Measurements from ENCODE around the gene ANKRD11.

The ANKRD11 gene

DNA sequence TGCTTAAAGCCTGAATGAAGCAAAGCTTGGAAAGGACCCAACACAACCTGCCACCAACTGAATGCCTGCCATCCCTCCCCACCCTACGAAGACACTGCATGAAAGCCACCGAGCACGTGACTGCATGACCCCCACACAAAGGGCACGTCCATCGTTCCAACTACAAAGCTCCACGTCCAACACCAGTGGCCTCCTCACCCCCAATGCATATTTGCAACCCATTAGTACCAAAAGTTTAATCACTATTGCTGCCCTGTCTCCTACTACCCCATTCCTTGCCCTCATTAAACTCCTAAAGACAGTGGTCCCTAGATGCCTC, 43.4 kb downstream of the ANKRD11 start:
- H3K36me3 ChIP-seq (replicated peaks; ENCODE audit: insufficient read depth, low read length): no peaks in the 10 kb centered on the region
- H3K79me2 ChIP-seq (ENCODE audit: low read length): peaks cover 97% of the 10 kb centered on the region
- peaks cover 41% of the 10 kb centered on the region for H4K20me1 ChIP-seq (ENCODE audit: insufficient read depth, low read length)
- H3K9me3 ChIP-seq (replicated peaks; ENCODE audit: insufficient read depth, low read length): no peaks in the 10 kb centered on the region
- H3K4me2 ChIP-seq (ENCODE audit: low read depth, low read length): no peak overlapping the region
- no peak for TF ChIP-seq EZH2phosphoT487 (IDR thresholded peaks at IDR 0.05; ENCODE audit: low read length)
- TF ChIP-seq, protein P1, sequence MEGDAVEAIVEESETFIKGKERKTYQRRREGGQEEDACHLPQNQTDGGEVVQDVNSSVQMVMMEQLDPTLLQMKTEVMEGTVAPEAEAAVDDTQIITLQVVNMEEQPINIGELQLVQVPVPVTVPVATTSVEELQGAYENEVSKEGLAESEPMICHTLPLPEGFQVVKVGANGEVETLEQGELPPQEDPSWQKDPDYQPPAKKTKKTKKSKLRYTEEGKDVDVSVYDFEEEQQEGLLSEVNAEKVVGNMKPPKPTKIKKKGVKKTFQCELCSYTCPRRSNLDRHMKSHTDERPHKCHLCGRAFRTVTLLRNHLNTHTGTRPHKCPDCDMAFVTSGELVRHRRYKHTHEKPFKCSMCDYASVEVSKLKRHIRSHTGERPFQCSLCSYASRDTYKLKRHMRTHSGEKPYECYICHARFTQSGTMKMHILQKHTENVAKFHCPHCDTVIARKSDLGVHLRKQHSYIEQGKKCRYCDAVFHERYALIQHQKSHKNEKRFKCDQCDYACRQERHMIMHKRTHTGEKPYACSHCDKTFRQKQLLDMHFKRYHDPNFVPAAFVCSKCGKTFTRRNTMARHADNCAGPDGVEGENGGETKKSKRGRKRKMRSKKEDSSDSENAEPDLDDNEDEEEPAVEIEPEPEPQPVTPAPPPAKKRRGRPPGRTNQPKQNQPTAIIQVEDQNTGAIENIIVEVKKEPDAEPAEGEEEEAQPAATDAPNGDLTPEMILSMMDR (IDR thresholded peaks at IDR 0.05; ENCODE audit: low read length): no peak
- no peak for TF ChIP-seq EZH2 (optimal IDR thresholded peaks at IDR 0.05; ENCODE audit: low read depth, low read length)
- no peak for DNase-seq
- no peak overlapping the region for H2AFZ ChIP-seq (ENCODE audit: low read length)
- H3F3A ChIP-seq (ENCODE audit: insufficient read depth, low read length): peaks cover 16% of the 10 kb centered on the region
- H3K9ac ChIP-seq (ENCODE audit: low read length): no peak overlapping the region
- no peak overlapping the region for H3K4me3 ChIP-seq (ENCODE audit: low read length)
- H3K9me2 ChIP-seq (replicated peaks; ENCODE audit: insufficient read depth, low read length): no peaks in the 10 kb centered on the region
- no peaks in the 10 kb centered on the region for H3K27me3 ChIP-seq (replicated peaks; ENCODE audit: insufficient read depth, low read length)
- H3K27ac ChIP-seq (ENCODE audit: low read length): no peak overlapping the region
- H3K4me1 ChIP-seq (ENCODE audit: low read length): peaks cover 33% of the 10 kb centered on the region

GRCh38 chr16:89446136-89446974, 44.0 kb downstream of the ANKRD11 start:
- H3K9ac ChIP-seq (ENCODE audit: low read length): no peak overlapping the region
- H4K20me1 ChIP-seq (ENCODE audit: insufficient read depth, low read length): peaks cover 41% of the 10 kb centered on the region
- peaks cover 96% of the 10 kb centered on the region for H3K79me2 ChIP-seq (ENCODE audit: low read length)
- peaks cover 16% of the 10 kb centered on the region for H3F3A ChIP-seq (ENCODE audit: insufficient read depth, low read length)
- no peaks in the 10 kb centered on the region for H3K9me2 ChIP-seq (replicated peaks; ENCODE audit: insufficient read depth, low read length)
- H3K4me1 ChIP-seq (ENCODE audit: low read length): peaks cover 28% of the 10 kb centered on the region
- no peaks in the 10 kb centered on the region for H3K36me3 ChIP-seq (replicated peaks; ENCODE audit: insufficient read depth, low read length)
- TF ChIP-seq, protein P1 (IDR thresholded peaks at IDR 0.05; ENCODE audit: low read length): no peak
- no peak for TF ChIP-seq EZH2phosphoT487 (IDR thresholded peaks at IDR 0.05; ENCODE audit: low read length)
- TF ChIP-seq EZH2 (optimal IDR thresholded peaks at IDR 0.05; ENCODE audit: low read depth, low read length): no peak
- H3K4me2 ChIP-seq (ENCODE audit: low read depth, low read length): no peak overlapping the region
- H3K4me3 ChIP-seq (ENCODE audit: low read length): no peak overlapping the region
- H3K27ac ChIP-seq (ENCODE audit: low read length): no peak overlapping the region
- no peaks in the 10 kb centered on the region for H3K27me3 ChIP-seq (replicated peaks; ENCODE audit: insufficient read depth, low read length)
- DNase-seq: no peak
- H3K9me3 ChIP-seq (replicated peaks; ENCODE audit: insufficient read depth, low read length): no peaks in the 10 kb centered on the region
- no peak overlapping the region for H2AFZ ChIP-seq (ENCODE audit: low read length)

DNA sequence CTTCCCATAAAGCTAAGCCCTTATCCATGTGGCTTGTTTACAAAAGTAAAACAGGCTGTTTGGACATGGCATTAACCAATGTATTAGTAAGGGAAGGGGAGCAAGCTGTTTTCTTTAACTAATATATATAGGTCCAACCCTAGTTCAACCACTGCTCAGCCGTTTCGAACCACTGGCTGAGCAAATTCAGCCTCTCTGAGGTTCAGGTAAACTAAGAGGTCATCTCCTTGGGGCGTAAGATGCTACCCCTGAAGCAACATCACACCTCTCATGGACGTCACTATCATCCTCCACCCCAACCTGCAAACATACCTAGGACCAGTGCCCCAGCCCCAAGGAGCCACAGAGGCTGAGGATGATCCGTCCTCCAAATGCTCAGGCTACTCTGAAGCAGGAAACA, 45.2 kb downstream of the ANKRD11 start:
- H3K4me1 ChIP-seq (ENCODE audit: low read length): peaks cover 17% of the 10 kb centered on the region
- H3K79me2 ChIP-seq (ENCODE audit: low read length): peaks cover 96% of the 10 kb centered on the region
- H4K20me1 ChIP-seq (ENCODE audit: insufficient read depth, low read length): peaks cover 41% of the 10 kb centered on the region
- no peaks in the 10 kb centered on the region for H3K36me3 ChIP-seq (replicated peaks; ENCODE audit: insufficient read depth, low read length)
- H2AFZ ChIP-seq (ENCODE audit: low read length): no peak overlapping the region
- H3K9ac ChIP-seq (ENCODE audit: low read length): no peak overlapping the region
- TF ChIP-seq, protein P1 (IDR thresholded peaks at IDR 0.05; ENCODE audit: low read length): no peak
- TF ChIP-seq EZH2phosphoT487 (IDR thresholded peaks at IDR 0.05; ENCODE audit: low read length): no peak
- TF ChIP-seq EZH2 (optimal IDR thresholded peaks at IDR 0.05; ENCODE audit: low read depth, low read length): no peak
- peaks cover 6% of the 10 kb centered on the region for H3F3A ChIP-seq (ENCODE audit: insufficient read depth, low read length)
- no peaks in the 10 kb centered on the region for H3K9me3 ChIP-seq (replicated peaks; ENCODE audit: insufficient read depth, low read length)
- no peak for DNase-seq
- no peak overlapping the region for H3K27ac ChIP-seq (ENCODE audit: low read length)
- H3K4me2 ChIP-seq (ENCODE audit: low read depth, low read length): no peak overlapping the region
- H3K4me3 ChIP-seq (ENCODE audit: low read length): no peak overlapping the region
- H3K27me3 ChIP-seq (replicated peaks; ENCODE audit: insufficient read depth, low read length): no peaks in the 10 kb centered on the region
- no peaks in the 10 kb centered on the region for H3K9me2 ChIP-seq (replicated peaks; ENCODE audit: insufficient read depth, low read length)

All from MM.1S (cell line).